ENCODE results near the gene DCLK1. TPM values are rescaled to one million over a fixed set of nuclear protein-coding genes. Genes with fewer than 3 reads are reported as not detected.

DCLK1 gene
- total RNA-seq, 1 experiment from 2014 or later = not detected

DNA sequence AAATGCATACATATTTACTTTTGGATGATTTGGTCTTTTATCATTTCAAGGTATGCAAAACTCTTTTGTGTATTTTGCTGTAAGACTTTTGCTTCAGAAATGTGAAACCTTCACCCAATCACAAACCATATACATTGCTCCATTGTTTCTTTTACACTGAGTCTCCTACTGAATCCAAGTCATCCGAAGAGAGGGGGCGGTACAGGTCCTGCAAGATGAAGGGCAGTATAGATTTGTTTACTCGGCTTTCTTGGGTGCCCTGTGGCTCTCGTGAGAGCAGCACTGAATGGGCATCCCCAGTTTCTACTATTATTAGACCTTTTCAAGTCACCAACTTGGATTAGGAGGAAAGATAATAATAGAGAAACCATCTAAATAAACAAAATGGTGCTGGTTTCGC, 280.6 kb downstream of the DCLK1 start:
- ChIA-PET POLR2A (no interaction called here), CTCF (no interaction called here)
- intact Hi-C loops (cut with micrococcal nuclease; ENCODE audit: unreplicated experiment) (no loop called here), in situ Hi-C loops (cut with HindIII; ENCODE audit: low pct_unique_long_range_greater_than_20kb, low sequenced_read_pairs) (no loop called here)
- Histone ChIP-seq H3K36me3 (ENCODE audit: control insufficient read depth, insufficient read depth, low read length) (no peaks in the 10 kb centered on the region), H3K27ac (ENCODE audit: low read length) (no peak overlapping the region), H3K4me3 (ENCODE audit: low read depth in 2 of 2, low read length in 2 of 2) (no peak overlapping the region), H3K4me1 (ENCODE audit: control insufficient read depth, insufficient read depth, low read length) (no peaks in the 10 kb centered on the region), H3K27me3 (ENCODE audit: control insufficient read depth, insufficient read depth, low read length) (no peaks in the 10 kb centered on the region), H3K9me3 (ENCODE audit: control insufficient read depth, insufficient read depth, low read depth, low read length) (no peaks in the 10 kb centered on the region)
- ATAC-seq = no peak
- BruUV-seq (replicated peaks) = no TSS peak
- no peak for DNase-seq (ENCODE audit: low read depth, low spot score)
- TF ChIP-seq TCF7L2 (IDR thresholded peaks at IDR 0.05; ENCODE audit: low read depth, low read length) = no peak
- TF ChIP-seq, protein P1, sequence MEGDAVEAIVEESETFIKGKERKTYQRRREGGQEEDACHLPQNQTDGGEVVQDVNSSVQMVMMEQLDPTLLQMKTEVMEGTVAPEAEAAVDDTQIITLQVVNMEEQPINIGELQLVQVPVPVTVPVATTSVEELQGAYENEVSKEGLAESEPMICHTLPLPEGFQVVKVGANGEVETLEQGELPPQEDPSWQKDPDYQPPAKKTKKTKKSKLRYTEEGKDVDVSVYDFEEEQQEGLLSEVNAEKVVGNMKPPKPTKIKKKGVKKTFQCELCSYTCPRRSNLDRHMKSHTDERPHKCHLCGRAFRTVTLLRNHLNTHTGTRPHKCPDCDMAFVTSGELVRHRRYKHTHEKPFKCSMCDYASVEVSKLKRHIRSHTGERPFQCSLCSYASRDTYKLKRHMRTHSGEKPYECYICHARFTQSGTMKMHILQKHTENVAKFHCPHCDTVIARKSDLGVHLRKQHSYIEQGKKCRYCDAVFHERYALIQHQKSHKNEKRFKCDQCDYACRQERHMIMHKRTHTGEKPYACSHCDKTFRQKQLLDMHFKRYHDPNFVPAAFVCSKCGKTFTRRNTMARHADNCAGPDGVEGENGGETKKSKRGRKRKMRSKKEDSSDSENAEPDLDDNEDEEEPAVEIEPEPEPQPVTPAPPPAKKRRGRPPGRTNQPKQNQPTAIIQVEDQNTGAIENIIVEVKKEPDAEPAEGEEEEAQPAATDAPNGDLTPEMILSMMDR (IDR thresholded peaks at IDR 0.05) = no peak
- TF ChIP-seq, protein P2, sequence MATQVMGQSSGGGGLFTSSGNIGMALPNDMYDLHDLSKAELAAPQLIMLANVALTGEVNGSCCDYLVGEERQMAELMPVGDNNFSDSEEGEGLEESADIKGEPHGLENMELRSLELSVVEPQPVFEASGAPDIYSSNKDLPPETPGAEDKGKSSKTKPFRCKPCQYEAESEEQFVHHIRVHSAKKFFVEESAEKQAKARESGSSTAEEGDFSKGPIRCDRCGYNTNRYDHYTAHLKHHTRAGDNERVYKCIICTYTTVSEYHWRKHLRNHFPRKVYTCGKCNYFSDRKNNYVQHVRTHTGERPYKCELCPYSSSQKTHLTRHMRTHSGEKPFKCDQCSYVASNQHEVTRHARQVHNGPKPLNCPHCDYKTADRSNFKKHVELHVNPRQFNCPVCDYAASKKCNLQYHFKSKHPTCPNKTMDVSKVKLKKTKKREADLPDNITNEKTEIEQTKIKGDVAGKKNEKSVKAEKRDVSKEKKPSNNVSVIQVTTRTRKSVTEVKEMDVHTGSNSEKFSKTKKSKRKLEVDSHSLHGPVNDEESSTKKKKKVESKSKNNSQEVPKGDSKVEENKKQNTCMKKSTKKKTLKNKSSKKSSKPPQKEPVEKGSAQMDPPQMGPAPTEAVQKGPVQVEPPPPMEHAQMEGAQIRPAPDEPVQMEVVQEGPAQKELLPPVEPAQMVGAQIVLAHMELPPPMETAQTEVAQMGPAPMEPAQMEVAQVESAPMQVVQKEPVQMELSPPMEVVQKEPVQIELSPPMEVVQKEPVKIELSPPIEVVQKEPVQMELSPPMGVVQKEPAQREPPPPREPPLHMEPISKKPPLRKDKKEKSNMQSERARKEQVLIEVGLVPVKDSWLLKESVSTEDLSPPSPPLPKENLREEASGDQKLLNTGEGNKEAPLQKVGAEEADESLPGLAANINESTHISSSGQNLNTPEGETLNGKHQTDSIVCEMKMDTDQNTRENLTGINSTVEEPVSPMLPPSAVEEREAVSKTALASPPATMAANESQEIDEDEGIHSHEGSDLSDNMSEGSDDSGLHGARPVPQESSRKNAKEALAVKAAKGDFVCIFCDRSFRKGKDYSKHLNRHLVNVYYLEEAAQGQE (IDR thresholded peaks at IDR 0.05; ENCODE audit: insufficient read depth in 1 of 2, low read depth in 2 of 2, low read length in 1 of 2) = no peak
- TF ChIP-seq POLR2AphosphoS5 (IDR thresholded peaks at IDR 0.05; ENCODE audit: low read depth, low read length) = no peak

DNA sequence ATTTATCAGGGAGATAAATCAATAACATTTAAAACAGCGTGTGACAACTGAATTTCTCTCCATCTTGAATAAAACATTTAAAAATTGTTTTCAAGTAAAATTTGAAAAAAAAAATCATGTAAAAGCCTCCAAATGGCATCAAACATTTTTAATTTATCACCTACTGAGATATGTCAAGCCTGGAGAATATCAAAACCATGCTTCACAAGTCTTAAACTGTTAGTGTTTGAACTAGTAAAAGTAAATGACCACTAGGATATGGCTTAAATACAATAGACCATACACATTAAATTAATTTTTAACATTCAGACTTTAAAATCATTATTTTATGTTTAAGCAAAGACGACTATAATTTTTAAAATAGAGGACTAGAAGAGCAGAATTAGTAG, 281.9 kb downstream of the DCLK1 start:
- H3K27me3 ChIP-seq (ENCODE audit: control insufficient read depth, insufficient read depth, low read length) = no peaks in the 10 kb centered on the region
- ATAC-seq (no peak), DNase-seq (ENCODE audit: low read depth, low spot score) (no peak)
- POLR2A ChIA-PET = no interaction called here
- no TSS peak for BruUV-seq (replicated peaks)
- TF ChIP-seq SIN3A (IDR thresholded peaks at IDR 0.05; ENCODE audit: borderline replicate concordance, insufficient read depth, low read depth, low read length) (no peak), POLR2AphosphoS5 (IDR thresholded peaks at IDR 0.05; ENCODE audit: low read depth, low read length) (no peak), TCF7L2 (IDR thresholded peaks at IDR 0.05; ENCODE audit: low read depth, low read length) (no peak)
- TF ChIP-seq, protein P1 (IDR thresholded peaks at IDR 0.05) = no peak
- TF ChIP-seq, protein P2 (IDR thresholded peaks at IDR 0.05; ENCODE audit: insufficient read depth in 1 of 2, low read depth in 2 of 2, low read length in 1 of 2) = no peak
- H3K27ac ChIP-seq (ENCODE audit: low read length) = no peak overlapping the region
- H3K9me3 ChIP-seq (ENCODE audit: control insufficient read depth, insufficient read depth, low read depth, low read length) = no peaks in the 10 kb centered on the region
- H3K4me1 ChIP-seq (ENCODE audit: control insufficient read depth, insufficient read depth, low read length) = no peaks in the 10 kb centered on the region
- intact Hi-C loops (cut with micrococcal nuclease; ENCODE audit: unreplicated experiment) = no loop called here
- H3K4me3 ChIP-seq (ENCODE audit: low read depth in 2 of 2, low read length in 2 of 2) = no peak overlapping the region
- CTCF ChIA-PET = no interaction called here
- in situ Hi-C loops (cut with HindIII; ENCODE audit: low pct_unique_long_range_greater_than_20kb, low sequenced_read_pairs) = no loop called here
- H3K36me3 ChIP-seq (ENCODE audit: control insufficient read depth, insufficient read depth, low read length) = no peaks in the 10 kb centered on the region
